ENCODE results near the gene DENR. TPM values are rescaled to one million over a fixed set of nuclear protein-coding genes. Genes with fewer than 3 reads are reported as not detected.

The DENR gene
- total and polyA plus RNA-seq, 2 of the 8 experiments (the other 6 are each of a cell fraction or from before 2014, with no cell fraction given) = 26.9 to 84.0 TPM

DNA sequence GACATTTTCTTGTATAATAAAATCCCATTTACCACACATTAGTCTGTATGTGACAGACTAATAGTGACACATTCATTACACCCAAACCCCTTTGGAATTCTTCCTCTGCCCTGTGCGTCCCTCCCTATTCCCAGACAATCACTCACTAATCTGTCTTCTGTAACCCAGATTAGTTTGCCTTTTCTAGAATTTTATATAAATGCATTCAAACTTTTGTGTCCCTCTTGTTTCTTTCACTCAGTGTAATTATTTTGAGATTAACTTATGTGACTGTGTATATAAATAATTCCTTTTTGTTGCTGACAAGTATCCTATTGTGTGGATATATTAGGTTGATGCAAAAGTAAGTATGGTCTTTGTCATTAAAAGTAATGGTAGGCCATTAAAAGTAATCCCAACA lies 55.0 kb downstream of the DENR start:
- CTCF ChIA-PET (ENCODE audit: partially characterized antibody) = interaction anchor here (1.1 to 1.9 kb wide), 2 partner anchors 10 to 12 kb away, joined by 3 to 5 read pairs; no protein-coding TSS in a partner anchor
- POLR2A ChIA-PET (ENCODE audit: partially characterized antibody) = interaction anchor here (0.6 kb wide), 1 partner anchor 52 kb away, joined by 4 read pairs; no protein-coding TSS in a partner anchor
- no peak for FAIRE-seq

More for the DNA sequence above, 55.0 kb downstream of the DENR start:
- Histone ChIP-seq H3K4me1 (replicated peaks in 1 of 4; ENCODE audit: control insufficient read depth in 3 of 4, insufficient read depth in 4 of 4, low read length in 3 of 4) (no peaks in the 10 kb centered on the region), H3K4me3 (ENCODE audit: extremely low read depth in 1 of 4, insufficient read depth in 2 of 4, low read depth in 3 of 4, low read length in 4 of 4) (no peak overlapping the region), H4K5ac (ENCODE audit: insufficient read length, low read depth, low read length) (no peak overlapping the region), H3K23ac (ENCODE audit: insufficient read length) (no peak overlapping the region), H4K91ac (replicated peaks; ENCODE audit: insufficient read length, low read length) (no peak overlapping the region), H3K4ac (replicated peaks; ENCODE audit: insufficient read length, low read depth, low read length) (no peak overlapping the region), H3K36me3 (ENCODE audit: control insufficient read depth in 2 of 4, insufficient read depth in 4 of 4, low read length in 3 of 4) (no peaks in the 10 kb centered on the region), H4K8ac (ENCODE audit: extremely low read depth, insufficient read depth, low read length) (no peak overlapping the region), H3K14ac (ENCODE audit: insufficient read length) (no peak overlapping the region), H3K4me2 (ENCODE audit: insufficient read depth in 1 of 2, low read depth in 2 of 2, low read length in 2 of 2) (no peak overlapping the region), H3K56ac (replicated peaks; ENCODE audit: insufficient read length, low read depth, low read length) (no peak overlapping the region), H3K27ac (ENCODE audit: low read depth, low read length) (no peak overlapping the region), H2BK120ac (replicated peaks; ENCODE audit: low read depth, low read length) (no peak overlapping the region), H2AFZ (ENCODE audit: low read length) (no peak overlapping the region), H4K20me1 (replicated peaks in 1 of 2; ENCODE audit: control insufficient read depth in 1 of 2, insufficient read depth in 2 of 2, low read length in 2 of 2) (no peaks in the 10 kb centered on the region), H3K79me1 (ENCODE audit: low read depth, low read length) (no peaks in the 10 kb centered on the region), H3K23me2 (ENCODE audit: low read depth, low read length) (no peaks in the 10 kb centered on the region), H2AK5ac (ENCODE audit: low read depth, low read length) (no peak overlapping the region), H3K9ac (replicated peaks in 1 of 4; ENCODE audit: extremely low read depth in 1 of 4, low read depth in 3 of 4, low read length in 3 of 4) (no peak overlapping the region), H2BK15ac (ENCODE audit: low read length) (no peak overlapping the region), H2BK5ac (ENCODE audit: low read depth, low read length) (no peak overlapping the region), H2BK12ac (ENCODE audit: low read depth, low read length) (no peak overlapping the region), H3K27me3 (replicated peaks in 1 of 4; ENCODE audit: control insufficient read depth in 3 of 4, extremely low read depth in 1 of 4, insufficient read depth in 3 of 4, low read length in 3 of 4) (no peaks in the 10 kb centered on the region), H2BK20ac (ENCODE audit: low read length) (no peak overlapping the region), H3K9me3 (ENCODE audit: insufficient read depth in 2 of 2, low read depth in 1 of 2, low read length in 1 of 2) (no peaks in the 10 kb centered on the region), H3K79me2 (ENCODE audit: control insufficient read depth in 1 of 2, insufficient read depth in 2 of 2, low read length in 2 of 2) (no peaks in the 10 kb centered on the region), H3K18ac (ENCODE audit: extremely low read depth, low read length) (no peak overlapping the region)
- TF ChIP-seq SUZ12 (IDR thresholded peaks at IDR 0.05; ENCODE audit: low read length) (no peak), NANOG (IDR thresholded peaks at IDR 0.05; ENCODE audit: insufficient read depth, low read depth, low read length, poor library complexity, severe bottlenecking) (no peak), EP300 (IDR thresholded peaks at IDR 0.05; ENCODE audit: borderline replicate concordance in 1 of 2, low read depth in 2 of 2, low read length in 2 of 2) (no peak), TEAD4 (IDR thresholded peaks at IDR 0.05; ENCODE audit: low read depth, low read length) (no peak), NRF1 (IDR thresholded peaks at IDR 0.05; ENCODE audit: low read depth, low read length) (no peak), TAF7 (optimal IDR thresholded peaks at IDR 0.05; ENCODE audit: borderline replicate concordance, low read depth, low read length) (no peak), RBBP5 (IDR thresholded peaks at IDR 0.05; ENCODE audit: borderline replicate concordance, low read depth, low read length) (no peak), RXRA (IDR thresholded peaks at IDR 0.05; ENCODE audit: insufficient read depth, low read depth, low read length) (no peak), HDAC6 (IDR thresholded peaks at IDR 0.05; ENCODE audit: low read depth, low read length) (no peak), JUND (IDR thresholded peaks at IDR 0.05; ENCODE audit: low read length) (no peak), GABPA (IDR thresholded peaks at IDR 0.05; ENCODE audit: borderline replicate concordance, insufficient read depth, low read length) (no peak)
- WGBS, 2 experiments (ENCODE audit: extremely low coverage in 1 of 2, insufficient coverage in 1 of 2, insufficient read length in 1 of 2, insufficient replicate concordance in 2 of 2, low coverage in 1 of 2, low lambda C conversion rate in 2 of 2, missing lambda C conversion rate in 1 of 2) = 77% methylated on average over 1 of the region's 1 CpG; no CpG with 5 or more reads in 1 of the 2 experiments
- no peak for DNase-seq (ENCODE audit: low read depth in 1 of 2, low spot score in 2 of 2)

Measured in H1 (cell line).